Stimulated activated CD4-positive, alpha-beta T cell treated with anti-CD3 and anti-CD28 coated beads, Interleukin-4, amount 100 ng/mL, for 4 hours (primary cell): ENCODE results near the gene COPS6.

ENCODE experiments used
- DNase-seq, 2 experiments: peaks; one replicate each; pipeline ENCODE4 v3.0.0-alpha.2; 2020

The COPS6 gene

GRCh38 chr7:100088621-100089457, at the start of gene COPS6:
Gene COPS6 (plus strand): TSS chr7:100088969. CDS start chr7:100088991, 22 bp downstream.
- peak; percentile 76 to 90 for DNase-seq

GRCh38 chr7:100040575-100040974, 48.2 kb upstream of the COPS6 start:
- DNase-seq, result no peak

GRCh38 chr7:100044718-100045117, 44.1 kb upstream of the COPS6 start:
- DNase-seq, result no peak

GRCh38 chr7:100048680-100049079, 40.1 kb upstream of the COPS6 start:
- DNase-seq, result no peak

GRCh38 chr7:100049441-100050291, 39.1 kb upstream of the COPS6 start, which contains the start of gene ZSCAN21:
Gene ZSCAN21 (plus strand): TSS chr7:100049774. CDS start chr7:100057007, 7,233 bp downstream.
- DNase-seq, result peak; percentile 80 to 83

GRCh38 chr7:100051611-100052010, 37.2 kb upstream of the COPS6 start:
- no peak for DNase-seq

- peak in 1 of 2 experiments; percentile 6 for DNase-seq
These were observed 35.6 kb upstream of the COPS6 start for GRCh38 chr7:100053215-100053614.

- DNase-seq, result no peak
These were observed 31.8 kb upstream of the COPS6 start for GRCh38 chr7:100057006-100057405.

- DNase-seq, result no peak
These were observed 29.5 kb upstream of the COPS6 start for GRCh38 chr7:100059251-100059739.

- DNase-seq, result no peak
These were observed 27.1 kb upstream of the COPS6 start for GRCh38 chr7:100061518-100062193.

GRCh38 chr7:100063376-100063775, 25.4 kb upstream of the COPS6 start:
- DNase-seq, result no peak

- DNase-seq, result no peak
These were observed 24.6 kb upstream of the COPS6 start for GRCh38 chr7:100064162-100064561.

GRCh38 chr7:100065452-100066186, 23.1 kb upstream of the COPS6 start:
- DNase-seq, result no peak

GRCh38 chr7:100066953-100067352, 21.8 kb upstream of the COPS6 start:
- no peak for DNase-seq

GRCh38 chr7:100069991-100070390, 18.8 kb upstream of the COPS6 start:
- no peak for DNase-seq

- no peak for DNase-seq
These were observed 17.6 kb upstream of the COPS6 start for GRCh38 chr7:100071018-100071723.

- DNase-seq, result no peak
These were observed 16.3 kb upstream of the COPS6 start for GRCh38 chr7:100072462-100072861.

- no peak for DNase-seq
These were observed 13.9 kb upstream of the COPS6 start for GRCh38 chr7:100074841-100075240.

- no peak for DNase-seq
These were observed 13.4 kb upstream of the COPS6 start for GRCh38 chr7:100075418-100075817.

GRCh38 chr7:100077205-100077604, 11.6 kb upstream of the COPS6 start:
- no peak for DNase-seq

- DNase-seq, result no peak
These were observed 9.7 kb upstream of the COPS6 start for GRCh38 chr7:100079024-100079560.
